ENCODE measurements around the gene DEDD. TPM values are rescaled to one million over a fixed set of nuclear protein-coding genes. Genes with fewer than 3 reads are reported as not detected.

DEDD gene
- polyA plus RNA-seq, 1 of the 3 experiments (the other 2 are of a cell fraction): 45.0 TPM

DNA sequence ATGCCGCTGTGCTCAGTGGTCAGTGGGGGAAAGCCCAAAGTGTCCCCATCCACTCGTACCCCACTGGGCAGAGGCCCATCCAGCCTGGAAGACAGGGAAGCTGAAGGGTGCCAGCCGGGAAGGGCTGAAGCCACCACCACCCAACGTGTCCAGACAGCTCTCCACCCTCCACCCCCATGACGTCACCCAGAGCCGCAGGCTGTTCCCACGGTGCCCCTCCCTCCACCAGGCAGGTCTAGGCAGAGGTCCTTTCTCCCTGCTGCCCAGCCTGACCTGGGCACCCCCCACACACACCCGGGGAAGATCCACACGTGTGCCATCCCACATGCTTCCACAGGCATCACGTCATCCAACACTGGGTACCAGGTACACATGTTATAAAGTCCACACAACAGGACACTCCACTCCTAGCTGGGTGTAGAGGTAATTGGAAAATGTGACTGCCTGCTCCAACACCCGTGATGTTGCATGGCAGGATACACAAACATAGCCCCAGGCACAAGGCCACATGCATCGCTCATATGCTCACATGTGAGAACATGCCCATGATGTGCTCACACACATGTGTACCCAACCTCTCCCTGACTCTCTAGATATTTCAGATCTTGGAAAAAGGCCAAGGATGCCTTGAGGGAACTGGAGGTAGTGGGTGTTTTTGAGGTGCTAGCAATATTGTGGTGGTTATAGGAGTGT is 57.6 kb downstream of the DEDD start:
- no peak overlapping the region for H3K4me2 ChIP-seq
- no peak overlapping the region for H3K9ac ChIP-seq
- H3K27me3 ChIP-seq (ENCODE audit: insufficient read depth): no peaks in the 10 kb centered on the region
- H3K4me1 ChIP-seq (ENCODE audit: control insufficient read depth in 1 of 2, insufficient read depth in 2 of 2, low read depth in 1 of 2, low read length in 1 of 2): no peaks in the 10 kb centered on the region
- H3F3A ChIP-seq (replicated peaks; ENCODE audit: insufficient read depth): no peaks in the 10 kb centered on the region
- no peak overlapping the region for H3K27ac ChIP-seq (ENCODE audit: low read depth in 2 of 2, low read length in 1 of 2)
- H3K36me3 ChIP-seq (replicated peaks in 1 of 2; ENCODE audit: control insufficient read depth in 1 of 2, insufficient read depth in 2 of 2, low read length in 1 of 2): no peaks in the 10 kb centered on the region
- no peak overlapping the region for H3K4me3 ChIP-seq (ENCODE audit: low read depth in 2 of 2, low read length in 1 of 2)
- H3K9me2 ChIP-seq: no peaks in the 10 kb centered on the region
- H2AFZ ChIP-seq (ENCODE audit: low read depth): no peak overlapping the region
- TF ChIP-seq, protein P1, sequence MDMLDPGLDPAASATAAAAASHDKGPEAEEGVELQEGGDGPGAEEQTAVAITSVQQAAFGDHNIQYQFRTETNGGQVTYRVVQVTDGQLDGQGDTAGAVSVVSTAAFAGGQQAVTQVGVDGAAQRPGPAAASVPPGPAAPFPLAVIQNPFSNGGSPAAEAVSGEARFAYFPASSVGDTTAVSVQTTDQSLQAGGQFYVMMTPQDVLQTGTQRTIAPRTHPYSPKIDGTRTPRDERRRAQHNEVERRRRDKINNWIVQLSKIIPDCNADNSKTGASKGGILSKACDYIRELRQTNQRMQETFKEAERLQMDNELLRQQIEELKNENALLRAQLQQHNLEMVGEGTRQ (IDR thresholded peaks at IDR 0.05; ENCODE audit: borderline replicate concordance, low read depth, low read length): no peak
- no peak for TF ChIP-seq REST (IDR thresholded peaks at IDR 0.05; ENCODE audit: low read depth, low read length)
- TF ChIP-seq, protein P2, sequence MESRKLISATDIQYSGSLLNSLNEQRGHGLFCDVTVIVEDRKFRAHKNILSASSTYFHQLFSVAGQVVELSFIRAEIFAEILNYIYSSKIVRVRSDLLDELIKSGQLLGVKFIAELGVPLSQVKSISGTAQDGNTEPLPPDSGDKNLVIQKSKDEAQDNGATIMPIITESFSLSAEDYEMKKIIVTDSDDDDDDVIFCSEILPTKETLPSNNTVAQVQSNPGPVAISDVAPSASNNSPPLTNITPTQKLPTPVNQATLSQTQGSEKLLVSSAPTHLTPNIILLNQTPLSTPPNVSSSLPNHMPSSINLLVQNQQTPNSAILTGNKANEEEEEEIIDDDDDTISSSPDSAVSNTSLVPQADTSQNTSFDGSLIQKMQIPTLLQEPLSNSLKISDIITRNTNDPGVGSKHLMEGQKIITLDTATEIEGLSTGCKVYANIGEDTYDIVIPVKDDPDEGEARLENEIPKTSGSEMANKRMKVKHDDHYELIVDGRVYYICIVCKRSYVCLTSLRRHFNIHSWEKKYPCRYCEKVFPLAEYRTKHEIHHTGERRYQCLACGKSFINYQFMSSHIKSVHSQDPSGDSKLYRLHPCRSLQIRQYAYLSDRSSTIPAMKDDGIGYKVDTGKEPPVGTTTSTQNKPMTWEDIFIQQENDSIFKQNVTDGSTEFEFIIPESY (IDR thresholded peaks at IDR 0.05; ENCODE audit: borderline replicate concordance, low read depth): no peak
- TF ChIP-seq NFIC (IDR thresholded peaks at IDR 0.05; ENCODE audit: borderline replicate concordance): no peak
- TF ChIP-seq TEAD4 (IDR thresholded peaks at IDR 0.05; ENCODE audit: borderline replicate concordance, insufficient read depth): no peak
- TF ChIP-seq RFX5 (IDR thresholded peaks at IDR 0.05; ENCODE audit: low read length): no peak
- TF ChIP-seq FOSL2 (IDR thresholded peaks at IDR 0.05; ENCODE audit: borderline replicate concordance, low read depth): no peak
- TF ChIP-seq, protein P3, sequence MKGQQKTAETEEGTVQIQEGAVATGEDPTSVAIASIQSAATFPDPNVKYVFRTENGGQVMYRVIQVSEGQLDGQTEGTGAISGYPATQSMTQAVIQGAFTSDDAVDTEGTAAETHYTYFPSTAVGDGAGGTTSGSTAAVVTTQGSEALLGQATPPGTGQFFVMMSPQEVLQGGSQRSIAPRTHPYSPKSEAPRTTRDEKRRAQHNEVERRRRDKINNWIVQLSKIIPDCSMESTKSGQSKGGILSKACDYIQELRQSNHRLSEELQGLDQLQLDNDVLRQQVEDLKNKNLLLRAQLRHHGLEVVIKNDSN (IDR thresholded peaks at IDR 0.05; ENCODE audit: borderline replicate concordance, low read depth): no peak
- no peak for TF ChIP-seq EP300 (IDR thresholded peaks at IDR 0.05; ENCODE audit: borderline replicate concordance in 1 of 2, low read depth in 1 of 2, low read length in 1 of 2)
- TF ChIP-seq, protein P4, sequence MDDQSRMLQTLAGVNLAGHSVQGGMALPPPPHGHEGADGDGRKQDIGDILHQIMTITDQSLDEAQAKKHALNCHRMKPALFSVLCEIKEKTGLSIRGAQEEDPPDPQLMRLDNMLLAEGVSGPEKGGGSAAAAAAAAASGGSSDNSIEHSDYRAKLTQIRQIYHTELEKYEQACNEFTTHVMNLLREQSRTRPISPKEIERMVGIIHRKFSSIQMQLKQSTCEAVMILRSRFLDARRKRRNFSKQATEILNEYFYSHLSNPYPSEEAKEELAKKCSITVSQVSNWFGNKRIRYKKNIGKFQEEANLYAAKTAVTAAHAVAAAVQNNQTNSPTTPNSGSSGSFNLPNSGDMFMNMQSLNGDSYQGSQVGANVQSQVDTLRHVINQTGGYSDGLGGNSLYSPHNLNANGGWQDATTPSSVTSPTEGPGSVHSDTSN (IDR thresholded peaks at IDR 0.05): no peak
- no peak for TF ChIP-seq MEF2A (IDR thresholded peaks at IDR 0.05; ENCODE audit: borderline replicate concordance, low read depth)
- TF ChIP-seq EZH2phosphoT487 (IDR thresholded peaks at IDR 0.05; ENCODE audit: borderline replicate concordance, low read depth): no peak
- no peak for TF ChIP-seq GATA2 (CRISPR knock-in tag; IDR thresholded peaks at IDR 0.05)
- TF ChIP-seq, protein P5, sequence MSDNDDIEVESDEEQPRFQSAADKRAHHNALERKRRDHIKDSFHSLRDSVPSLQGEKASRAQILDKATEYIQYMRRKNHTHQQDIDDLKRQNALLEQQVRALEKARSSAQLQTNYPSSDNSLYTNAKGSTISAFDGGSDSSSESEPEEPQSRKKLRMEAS (IDR thresholded peaks at IDR 0.05; ENCODE audit: low read depth): no peak
- no peak for TF ChIP-seq RCOR1 (IDR thresholded peaks at IDR 0.05; ENCODE audit: low read length)
- no peak for TF ChIP-seq MXI1 (IDR thresholded peaks at IDR 0.05; ENCODE audit: low read depth, low read length)
- TF ChIP-seq SIN3A (IDR thresholded peaks at IDR 0.05; ENCODE audit: borderline replicate concordance, low read depth, low read length): no peak
- TF ChIP-seq NRF1 (IDR thresholded peaks at IDR 0.05; ENCODE audit: low read depth, low read length): no peak
- TF ChIP-seq TCF12 (IDR thresholded peaks at IDR 0.05): no peak
- H3K9me3 ChIP-seq: no peaks in the 10 kb centered on the region
- POLR2A ChIA-PET: no interaction called here
- no peaks in the 10 kb centered on the region for H4K20me1 ChIP-seq (ENCODE audit: insufficient read depth)
- no peaks in the 10 kb centered on the region for H3K79me2 ChIP-seq (ENCODE audit: insufficient read depth)
- CTCF ChIA-PET: interaction anchor here (0.6 to 22.7 kb wide), 4 partner anchors 10 to 325 kb away, joined by 3 to 198 read pairs (median 3); partner anchors contain the start of gene KLHDC9
- DNase-seq: no peak
- 86% methylated on average over 2 of the region's 12 CpGs for WGBS (ENCODE audit: low lambda C conversion rate)
